Stimulated activated CD8-positive, alpha-beta memory T cell treated with anti-CD3 and anti-CD28 coated beads, Interleukin-12 subunit alpha, Interleukin-12 subunit beta, amount 100 ng/mL, for 1 hour (primary cell): Measurements from ENCODE around the gene FGF14.

ENCODE experiments used
- DNase-seq: peaks from one replicate; pipeline ENCODE4 v3.0.0-alpha.2; 2020; ENCODE audit warnings: low read depth

FGF14 gene

DNA sequence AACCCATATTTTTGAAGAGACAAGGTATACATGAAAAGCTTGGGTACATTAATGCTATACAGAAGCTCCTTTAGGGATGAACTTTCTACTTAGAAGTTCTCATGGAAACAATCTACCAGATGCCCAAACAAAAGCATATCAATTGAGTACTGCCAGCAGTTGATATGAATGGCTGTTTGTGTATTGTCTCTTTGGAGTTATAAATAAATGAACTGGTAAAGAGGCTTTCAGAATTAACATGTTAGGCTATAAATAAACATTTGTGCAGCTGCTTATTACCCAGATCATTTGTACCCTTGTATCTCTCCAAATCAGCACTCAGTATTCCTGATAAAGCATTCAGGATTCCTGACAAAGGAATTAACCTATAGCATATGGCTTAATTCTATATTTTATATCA is 418.9 kb downstream of the FGF14 start:
- no peak for DNase-seq

DNA sequence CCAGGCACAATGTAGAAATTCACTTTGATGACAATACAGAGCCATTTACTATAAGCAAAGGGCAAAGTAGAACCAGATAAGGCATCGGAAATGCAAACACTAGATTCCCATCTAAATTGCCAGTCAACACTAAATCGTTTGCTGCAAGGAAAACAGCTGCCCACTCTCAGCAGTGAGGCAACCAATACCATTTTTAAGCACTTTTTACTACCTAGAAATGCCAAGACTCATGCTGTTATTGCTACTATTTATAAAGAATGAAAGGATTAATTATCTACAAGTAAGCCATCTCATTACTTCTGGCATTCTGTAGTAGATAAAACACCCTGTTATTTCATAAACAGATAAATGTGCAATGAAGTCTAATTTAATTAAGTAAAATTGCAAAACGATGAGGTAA is 422.0 kb downstream of the FGF14 start:
- DNase-seq = no peak

DNA sequence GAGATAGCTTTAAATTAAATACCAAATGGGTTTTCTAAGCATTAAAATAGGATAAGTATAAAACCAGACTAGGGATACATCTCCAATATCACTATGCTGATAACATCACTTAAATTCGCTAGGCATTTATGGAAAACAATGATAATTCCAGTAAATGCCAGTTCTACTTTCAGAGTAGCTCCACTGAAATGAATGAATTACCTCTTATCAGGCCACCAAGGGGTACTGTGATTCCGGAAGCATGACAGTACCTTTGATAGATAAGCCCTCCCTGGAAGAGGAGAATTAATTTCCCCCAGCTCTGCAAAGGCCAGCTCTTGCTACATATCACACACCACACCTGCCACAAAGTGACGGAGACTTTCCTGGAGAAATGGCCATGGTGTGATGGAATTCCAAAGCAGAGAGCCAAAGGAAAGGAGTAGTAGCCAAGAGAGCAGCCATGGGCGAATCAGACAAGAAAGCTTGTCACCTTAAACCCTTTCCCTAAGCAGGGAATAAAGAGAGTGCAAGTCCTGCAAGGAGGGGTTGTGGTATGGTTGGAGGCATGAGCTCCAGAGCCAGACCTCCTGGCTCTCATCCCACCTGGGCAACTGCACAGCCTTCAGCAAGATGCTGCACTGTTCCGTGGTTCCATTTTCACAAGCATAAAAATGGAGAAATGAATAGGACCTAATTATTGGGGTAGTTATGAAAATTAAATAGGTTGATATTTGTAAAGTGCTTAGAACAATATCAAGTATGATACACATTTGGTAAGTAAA is 423.1 kb downstream of the FGF14 start:
- no peak for DNase-seq

DNA sequence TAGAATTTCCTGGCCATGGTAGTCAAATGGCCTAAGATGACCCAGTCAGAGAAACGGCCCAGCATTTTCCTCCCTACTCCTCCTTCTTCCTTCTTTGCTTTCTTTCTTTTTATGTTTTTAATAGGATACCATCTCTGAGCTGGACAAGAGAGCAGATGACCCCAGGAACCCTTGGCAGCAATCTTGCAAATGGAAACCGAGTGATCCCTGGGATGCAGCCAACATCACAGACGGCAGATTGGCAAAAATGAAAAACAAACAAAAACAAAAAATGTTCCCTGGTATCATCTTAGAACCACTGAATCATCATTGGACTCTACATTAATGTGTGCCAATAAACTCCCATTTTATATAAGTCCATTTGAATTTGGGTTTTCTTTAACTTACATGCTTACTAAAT is 424.4 kb downstream of the FGF14 start:
- no peak for DNase-seq

DNA sequence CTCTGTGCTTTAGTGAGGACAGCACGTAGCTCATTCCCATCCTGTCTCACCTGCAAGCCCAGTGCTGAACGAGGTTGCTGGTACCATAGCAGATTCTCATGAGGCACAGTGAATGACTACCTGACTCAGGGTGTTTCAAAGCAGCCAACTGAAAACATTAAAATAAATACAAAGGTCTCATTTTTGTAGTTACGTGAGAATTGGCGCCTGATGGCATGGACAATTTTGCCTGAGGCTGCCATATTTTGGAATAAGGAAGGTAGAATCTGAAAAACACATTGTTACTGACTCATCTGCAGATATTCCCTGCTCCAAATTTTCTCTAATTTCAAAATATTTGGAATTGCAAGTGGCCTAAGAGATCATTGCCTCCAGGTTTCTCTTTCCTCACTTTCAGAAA is 429.7 kb downstream of the FGF14 start:
- DNase-seq = no peak

DNA sequence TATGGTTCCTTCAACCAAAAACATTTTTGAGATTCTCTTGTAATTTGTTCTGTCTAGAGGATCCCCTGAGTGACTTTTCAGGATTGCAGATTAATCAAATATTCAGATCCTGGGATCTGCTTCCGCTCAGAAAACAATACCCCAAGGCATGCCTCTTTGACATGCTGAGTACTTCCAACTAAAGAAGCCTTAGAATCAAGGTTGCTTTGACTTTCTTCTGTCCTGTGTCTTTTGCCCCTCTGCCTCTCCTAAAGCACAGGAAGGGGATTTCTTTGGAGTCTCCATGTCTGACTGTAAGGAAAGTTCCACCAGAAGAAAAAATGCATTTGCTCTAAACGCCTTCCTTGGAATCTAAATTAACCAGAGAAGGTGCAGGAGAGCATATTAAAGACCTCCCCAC is 431.5 kb downstream of the FGF14 start:
- no peak for DNase-seq

DNA sequence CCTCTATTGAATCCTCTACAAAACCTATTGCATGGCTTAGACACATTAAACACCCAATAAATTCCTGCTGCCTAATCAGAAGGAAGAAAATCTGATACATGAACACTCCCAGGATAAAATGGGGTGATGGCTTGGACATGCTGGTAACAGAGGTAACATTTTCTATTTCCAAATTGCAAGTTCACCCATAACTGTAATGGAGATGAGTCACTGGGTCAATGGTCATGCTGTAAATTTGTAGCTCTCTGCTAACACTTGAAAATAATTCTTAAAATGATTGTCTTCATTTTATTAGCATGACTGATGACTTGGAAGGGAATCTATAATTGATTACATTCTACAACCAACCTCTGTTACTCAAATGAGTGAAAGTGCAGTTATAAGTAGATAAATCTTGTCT is 434.1 kb downstream of the FGF14 start:
- no peak for DNase-seq

DNA sequence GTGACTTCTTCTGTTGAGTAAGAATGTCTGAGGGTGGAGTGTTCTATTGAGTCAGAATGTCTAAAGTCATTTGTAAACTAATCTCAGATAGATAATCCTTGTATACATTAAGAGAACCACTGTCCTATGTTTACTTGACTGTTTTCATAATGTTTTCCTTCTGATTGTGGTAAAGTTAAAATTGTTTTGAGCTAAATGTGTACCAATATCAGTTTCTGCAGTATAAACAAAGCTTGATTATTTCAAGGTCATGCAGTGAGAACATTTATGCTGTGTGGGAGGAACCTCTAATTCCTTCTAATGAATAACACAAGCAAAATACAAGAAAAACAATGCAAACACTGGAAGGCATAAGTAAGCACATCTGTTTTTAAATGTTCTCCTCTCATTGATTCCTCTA is 434.6 kb downstream of the FGF14 start:
- DNase-seq = no peak

DNA sequence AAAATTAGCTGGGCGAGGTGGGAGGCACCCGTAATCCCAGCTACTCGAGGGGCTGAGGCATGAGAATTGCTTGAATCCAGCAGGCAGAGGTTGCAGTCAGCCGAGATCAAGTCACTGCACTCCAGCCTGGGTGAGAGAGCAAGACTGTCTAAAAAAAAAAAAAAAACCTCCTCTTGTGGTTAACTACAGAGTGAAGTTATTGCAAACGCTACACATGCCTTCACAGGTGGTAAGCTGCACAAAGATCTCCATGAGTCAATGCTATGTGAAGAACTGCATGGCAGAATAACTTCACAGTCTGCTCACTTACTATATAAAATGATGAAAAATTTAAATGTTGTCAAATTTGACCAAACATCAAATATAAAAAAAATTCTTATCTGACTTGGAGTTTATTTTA is 436.8 kb downstream of the FGF14 start:
- DNase-seq = no peak

DNA sequence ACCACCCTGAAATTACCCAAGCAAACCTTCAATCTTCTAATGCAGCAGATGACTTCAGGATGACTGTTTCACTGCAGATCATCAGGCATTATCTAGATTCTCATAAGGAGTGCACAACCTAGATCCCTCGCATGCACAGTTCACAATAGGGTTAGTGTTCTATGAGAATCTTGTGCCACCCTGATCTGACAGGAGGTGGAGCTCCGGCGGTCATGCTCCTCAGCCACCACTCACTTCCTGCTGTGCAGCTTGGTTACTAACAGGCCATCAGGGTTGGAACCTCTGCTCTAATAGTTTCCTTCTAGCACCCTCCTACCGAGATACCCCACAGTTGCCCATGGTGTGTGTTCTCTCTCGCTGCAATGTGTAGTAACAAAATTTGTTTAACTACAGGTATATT is 442.8 kb downstream of the FGF14 start:
- no peak for DNase-seq

DNA sequence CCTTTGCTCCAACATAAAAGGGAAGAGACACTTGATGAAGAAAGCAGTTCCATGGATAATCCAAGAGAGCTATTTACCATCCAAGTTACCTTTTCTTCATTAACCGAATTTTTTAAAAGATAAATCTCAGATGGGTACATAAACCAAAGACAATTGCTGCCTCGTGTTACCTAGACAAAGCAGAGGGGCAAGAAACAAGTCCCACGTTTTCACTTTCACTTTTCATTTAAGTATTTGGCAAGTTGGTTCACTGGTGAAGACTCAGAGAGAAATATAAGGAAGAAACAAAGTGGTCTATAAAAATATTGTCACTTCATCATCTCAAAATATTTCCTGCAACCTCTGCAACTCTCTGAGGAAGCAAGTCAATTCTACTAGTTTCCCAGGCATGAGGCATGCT is 446.1 kb downstream of the FGF14 start:
- no peak for DNase-seq

DNA sequence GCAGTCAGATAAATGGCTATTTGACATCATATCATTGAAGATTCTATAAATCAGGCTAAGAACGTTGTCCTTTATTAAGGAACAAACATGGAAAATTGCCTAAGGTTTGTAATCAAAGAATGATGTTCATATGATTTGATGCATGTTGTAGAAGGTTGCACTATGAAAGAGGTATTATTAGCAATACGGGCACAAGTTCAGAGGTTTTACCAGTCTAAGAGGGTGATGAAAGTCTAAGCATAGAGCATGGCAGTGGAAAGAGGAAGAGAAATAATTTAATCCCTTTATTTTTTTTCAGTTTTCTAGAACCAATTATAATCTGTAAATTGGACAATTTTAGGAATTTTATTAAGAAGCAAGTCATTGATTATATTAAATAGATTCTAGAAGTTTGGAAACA is 450.7 kb downstream of the FGF14 start:
- DNase-seq = no peak

DNA sequence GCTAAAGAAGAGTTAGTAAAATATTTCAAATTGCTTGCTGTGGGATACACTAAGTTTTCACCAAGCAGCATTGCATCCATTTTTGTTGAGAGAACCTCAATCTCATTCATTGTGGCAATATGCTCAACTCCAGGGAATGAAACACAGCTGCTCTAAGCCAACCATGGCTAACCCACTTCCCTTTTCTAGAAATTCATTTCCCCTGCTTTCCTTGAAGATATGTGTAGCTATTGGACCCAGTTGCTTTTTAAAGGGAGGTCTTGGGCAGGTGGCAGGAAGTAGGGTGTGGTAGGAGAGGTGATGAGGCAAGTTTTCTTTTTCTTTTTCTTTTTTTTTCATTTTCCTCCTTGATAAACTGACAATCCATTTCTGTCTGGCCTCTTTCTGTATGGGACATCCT is 452.2 kb downstream of the FGF14 start:
- no peak for DNase-seq

DNA sequence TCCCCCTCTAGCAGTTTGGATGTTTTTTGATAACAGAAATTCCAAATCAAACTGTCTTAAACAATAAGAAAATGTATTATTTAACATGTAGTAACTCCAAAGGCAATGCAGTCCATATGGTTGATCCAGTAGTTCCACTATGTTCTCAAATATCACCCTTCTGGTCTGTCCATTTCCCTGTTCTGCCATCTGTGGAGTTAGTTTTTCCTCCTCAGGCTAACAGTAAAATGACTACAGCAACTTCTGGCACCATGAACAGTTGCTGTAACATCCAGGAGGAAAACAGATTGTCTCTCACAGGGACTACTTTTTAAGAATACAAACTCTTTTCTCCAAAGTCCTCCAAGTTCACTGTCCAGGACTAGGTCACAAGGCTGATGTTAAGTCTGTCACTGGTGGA is 455.4 kb downstream of the FGF14 start:
- DNase-seq = no peak

DNA sequence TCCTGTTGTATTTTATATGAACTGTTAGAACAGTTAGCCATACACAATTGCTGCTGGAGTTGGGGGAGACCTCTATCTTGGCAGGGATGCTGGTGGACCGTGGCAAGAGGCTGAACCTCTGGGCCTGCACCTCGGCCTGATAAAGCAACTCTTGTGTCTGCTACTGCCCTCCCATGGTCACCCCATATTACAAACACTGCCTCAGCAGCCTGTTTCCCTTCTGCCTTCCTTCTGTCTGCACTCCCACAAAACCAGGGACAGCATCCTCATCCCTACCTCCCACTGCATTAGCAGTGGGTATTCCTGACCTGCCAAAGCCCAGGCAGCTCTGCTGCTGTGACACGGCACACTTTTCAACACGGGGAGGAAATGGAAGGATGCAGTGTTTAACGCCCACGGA is 456.4 kb downstream of the FGF14 start:
- DNase-seq = no peak

DNA sequence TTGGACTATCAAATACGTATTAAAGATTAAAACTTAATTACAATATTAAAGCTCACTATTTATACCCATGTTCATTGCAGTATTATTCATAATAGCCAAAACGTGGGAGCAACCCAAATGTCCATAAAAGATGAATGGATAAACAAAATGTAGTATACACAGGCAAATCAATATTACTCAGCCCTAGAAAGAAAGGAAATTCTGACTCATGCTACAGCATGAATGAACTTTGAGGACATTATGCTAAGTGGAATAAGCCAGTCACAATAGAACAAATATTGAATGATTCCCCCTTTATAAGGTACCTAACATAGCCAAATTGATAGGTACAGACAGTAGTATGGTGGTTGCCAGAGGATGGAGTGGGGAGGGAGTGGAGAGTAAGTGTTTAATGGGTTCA is 457.3 kb downstream of the FGF14 start:
- DNase-seq = no peak

DNA sequence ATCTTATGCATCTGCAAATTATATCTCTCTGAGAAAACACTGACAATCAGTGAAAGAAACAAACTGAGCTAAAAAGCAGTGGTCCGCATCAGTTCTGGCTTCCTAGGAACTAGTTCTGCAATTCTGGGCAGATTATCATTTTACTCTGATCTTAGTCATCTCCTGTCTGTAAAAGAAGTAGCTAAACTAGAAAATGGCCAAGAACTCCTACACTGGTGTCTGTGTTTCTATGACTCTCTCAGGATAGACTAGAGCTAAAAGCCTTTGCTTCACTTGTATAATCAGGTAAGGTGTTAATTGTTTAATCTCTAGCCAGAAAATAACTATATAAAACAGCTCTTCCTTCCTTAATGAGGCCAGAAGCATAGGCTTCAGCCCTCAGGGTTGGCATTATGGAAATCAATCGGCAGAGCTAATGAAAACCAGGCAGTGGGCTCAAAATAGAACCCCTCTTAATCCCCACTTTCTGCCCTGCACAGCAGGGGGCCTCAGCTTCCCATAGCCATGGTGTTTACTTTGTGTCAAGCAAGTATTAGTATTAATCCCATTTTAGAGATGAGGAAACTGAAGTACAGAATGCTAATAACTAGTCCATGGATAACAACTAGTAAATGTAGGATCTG is 459.2 kb downstream of the FGF14 start:
- DNase-seq = no peak

DNA sequence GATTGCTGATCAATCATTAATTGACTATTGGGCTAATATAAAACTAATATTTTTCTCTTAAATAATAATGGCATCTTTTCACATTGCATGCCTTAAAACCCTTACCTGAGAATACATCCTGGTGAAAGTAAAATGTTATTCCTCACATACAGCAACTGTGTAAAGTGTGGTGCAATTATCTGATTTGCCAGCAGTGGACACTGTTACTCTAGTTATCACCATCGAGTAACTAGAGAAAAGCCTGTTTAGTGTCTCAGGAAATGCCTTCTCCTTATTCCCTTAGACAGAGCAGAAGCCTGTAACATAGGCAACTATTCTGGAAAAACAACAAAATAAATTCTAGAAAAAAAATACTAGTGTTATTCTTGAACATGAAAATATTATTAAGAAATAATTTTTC is 459.8 kb downstream of the FGF14 start:
- no peak for DNase-seq

DNA sequence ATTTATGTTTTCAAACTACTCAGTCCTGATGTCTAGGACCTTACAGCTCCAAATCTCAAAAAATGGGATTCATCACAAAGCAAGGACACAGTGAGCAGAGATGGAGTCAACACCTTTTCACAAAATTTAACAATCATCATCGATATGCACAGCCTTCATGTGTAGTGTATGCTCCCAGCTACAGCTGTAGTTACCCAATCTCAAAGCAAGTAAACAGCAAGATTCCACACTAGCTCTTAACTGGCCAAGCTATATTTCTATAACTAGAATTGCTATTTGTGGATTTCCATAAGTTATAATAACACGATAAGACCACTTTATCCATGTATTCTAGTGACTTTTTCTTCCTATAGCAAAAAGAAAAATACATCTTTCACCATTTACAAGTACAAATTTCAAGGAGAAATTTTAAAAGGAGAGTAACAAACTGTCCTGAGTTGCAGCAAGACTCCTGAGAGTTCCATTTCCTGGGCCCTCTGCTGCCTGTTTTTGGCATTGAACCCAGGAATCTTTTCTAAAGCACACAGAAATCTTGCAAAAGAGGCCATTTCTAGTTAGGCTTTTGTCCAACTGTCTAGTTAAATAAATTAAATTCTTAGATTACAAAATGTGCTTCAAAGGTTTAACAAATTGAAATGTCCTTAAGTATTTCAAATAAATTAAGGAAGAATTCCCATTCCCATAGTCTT is 460.6 kb downstream of the FGF14 start:
- no peak for DNase-seq

DNA sequence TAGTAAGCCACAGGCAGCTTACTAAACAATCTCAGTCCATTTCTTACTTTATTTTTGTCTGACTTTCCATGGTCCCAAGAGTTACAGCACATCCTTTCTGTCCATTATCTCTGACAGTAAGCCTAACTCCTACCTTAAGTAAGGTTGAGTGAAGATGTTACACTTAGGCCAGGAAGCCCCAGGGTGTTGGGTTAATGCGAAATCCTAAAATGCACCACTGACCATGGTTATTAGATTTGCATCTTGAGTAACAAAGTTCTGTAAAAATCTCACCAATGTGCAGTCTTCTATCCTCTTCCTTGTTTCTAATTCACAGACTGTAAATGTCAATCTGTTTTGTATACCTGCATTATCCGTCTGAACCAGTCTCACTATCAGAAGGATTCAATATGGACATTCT is 462.5 kb downstream of the FGF14 start:
- DNase-seq = no peak

DNA sequence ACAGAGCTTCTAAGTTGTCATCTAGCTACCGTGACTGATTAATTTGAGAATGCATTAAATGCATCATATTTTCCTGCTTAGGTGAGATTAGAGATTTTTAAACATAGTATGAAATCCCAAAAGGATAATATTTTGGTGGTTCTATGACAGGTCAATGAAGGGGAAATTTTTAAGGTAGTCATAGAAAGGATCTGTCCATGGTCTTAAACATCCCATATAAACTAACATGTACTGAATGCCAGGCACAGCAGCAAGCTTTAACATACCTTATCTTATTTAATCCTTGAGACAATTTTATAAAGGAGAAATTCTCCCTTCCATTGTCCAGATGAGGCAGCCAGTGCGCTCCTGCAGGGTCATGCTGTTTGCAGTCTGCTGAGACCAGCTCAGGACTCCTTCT is 466.0 kb downstream of the FGF14 start:
- no peak for DNase-seq

DNA sequence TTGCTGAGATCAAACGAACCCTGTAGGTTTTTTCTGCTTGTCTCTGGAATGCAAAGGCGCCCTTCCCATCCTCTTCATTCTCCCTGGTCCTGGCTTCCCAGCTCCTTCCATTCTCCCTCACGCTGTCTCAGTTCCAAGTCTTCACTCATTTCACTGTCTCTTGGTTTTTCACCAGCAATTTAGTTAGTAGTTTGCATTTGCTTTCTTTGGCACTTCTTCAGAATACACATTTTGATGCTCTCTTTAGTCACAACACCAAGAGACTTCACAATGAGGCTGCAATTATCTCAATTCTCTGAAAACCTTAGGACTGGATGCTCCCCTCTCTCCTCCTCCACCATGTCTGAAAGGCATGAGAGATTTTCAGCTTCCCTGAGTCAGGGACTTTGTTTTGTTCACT is 470.7 kb downstream of the FGF14 start:
- no peak for DNase-seq

DNA sequence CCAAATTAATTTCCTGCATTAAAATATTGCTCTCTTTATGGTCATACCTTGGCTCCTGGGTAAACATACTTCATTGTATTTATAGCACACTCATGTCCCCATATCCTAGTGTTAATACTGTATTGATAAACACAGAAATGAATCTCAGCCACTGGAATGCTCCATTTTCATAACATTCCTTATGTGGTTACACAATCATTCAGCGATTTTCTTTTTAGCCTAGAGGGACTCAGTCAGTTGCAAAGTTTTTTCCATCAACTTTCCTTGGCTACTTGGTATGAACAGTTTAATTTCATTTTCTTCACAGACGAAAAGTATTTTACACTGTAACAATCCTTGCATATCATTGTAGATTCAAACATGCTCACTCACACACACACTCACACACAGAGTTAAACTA is 471.5 kb downstream of the FGF14 start:
- DNase-seq = no peak

DNA sequence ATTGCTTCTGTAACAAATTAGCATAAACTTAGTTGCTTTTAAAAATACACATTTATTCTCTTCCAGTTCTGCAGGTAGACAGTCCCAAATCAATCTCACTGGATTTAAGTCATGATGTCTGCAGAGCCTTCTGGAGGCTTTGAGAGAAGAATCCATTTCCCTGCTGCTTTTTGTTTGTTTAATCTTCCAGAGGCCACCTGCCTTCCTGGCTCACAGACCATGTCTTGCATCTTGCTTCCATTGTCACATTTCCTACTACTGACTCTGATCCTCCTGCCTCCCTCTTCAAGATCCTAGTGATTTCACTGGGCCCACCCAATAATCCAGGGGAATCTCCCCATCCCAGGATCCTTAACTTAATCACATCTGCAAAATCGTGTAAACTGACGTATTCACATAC is 476.1 kb downstream of the FGF14 start:
- DNase-seq = no peak
